Tibial nerve (tissue), 4 donors: ENCODE measurements around the gene FAM47E.

Experiments
- CTCF ChIP-seq, 5 experiments: fragments of 200-600 bp in 3 of 5; fragments of 450-650 bp in 2 of 5; sonication (generic) in 3 of 5; IDR thresholded peaks; one replicate each; pipeline ENCODE4 v1.5.1; 2016 to 2019; ENCODE audit warnings: antibody characterized with exemption in 5 of 5, mild to moderate bottlenecking in 3 of 5, moderate library complexity in 2 of 5
- EP300 ChIP-seq, 2 donors: sonication (generic); formaldehyde crosslinking; IDR thresholded peaks; one replicate each; pipeline ENCODE4 v1.6.1; 2017; ENCODE audit warnings: antibody characterized with exemption in 2 of 2, mild to moderate bottlenecking in 1 of 2

DNA sequence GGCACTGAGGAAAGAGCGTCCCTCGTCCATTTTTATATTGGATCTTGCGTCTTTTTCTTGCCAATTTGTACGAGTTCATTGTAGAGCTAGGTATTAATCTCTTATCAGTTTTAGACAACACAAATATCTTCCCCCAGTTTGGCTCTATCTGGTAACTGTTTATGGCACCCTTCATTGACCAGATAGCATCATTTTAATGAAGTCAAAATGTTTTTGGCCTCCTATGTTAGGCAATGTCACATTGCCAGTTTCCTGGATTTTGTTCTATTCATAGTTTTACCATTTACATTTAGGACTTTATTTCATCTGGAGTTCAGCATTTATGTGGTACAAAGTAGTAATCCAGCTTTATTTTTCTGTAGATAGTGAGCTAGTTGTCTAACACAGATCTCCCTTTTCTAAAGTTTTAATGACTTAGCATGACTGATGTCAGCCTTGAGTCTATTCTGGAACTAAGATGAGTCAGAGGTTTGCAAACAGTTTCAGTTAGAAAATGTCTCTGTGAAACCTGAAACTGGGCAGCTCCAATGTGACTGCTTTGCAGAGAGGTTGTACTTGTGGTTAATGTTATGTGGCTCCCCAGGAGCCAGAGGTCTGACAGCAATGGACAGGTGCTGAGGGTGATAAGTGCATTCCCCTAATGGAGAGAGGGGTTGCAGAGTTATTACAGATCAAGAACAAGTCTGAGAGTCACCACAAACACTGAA, 49.7 kb downstream of the FAM47E start:
- TF ChIP-seq EP300 (IDR thresholded peaks at IDR 0.05) = no peak
- TF ChIP-seq CTCF (IDR thresholded peaks at IDR 0.05) = no peak
